DOHH2 (cell line): ENCODE results near the gene RBM47.

Source experiments
- CTCF ChIP-seq: fragments of 200-600 bp; sonication (generic); IDR thresholded peaks from one replicate; pipeline ENCODE4 v1.5.1; 2014; ENCODE audit warnings: antibody characterized with exemption, mild to moderate bottlenecking, low read depth, low read length; ENCODE audit not compliant: poor library complexity, severe bottlenecking
- EZH2phosphoT487 ChIP-seq: fragments of 200-600 bp; sonication (generic); IDR thresholded peaks from 2 replicates; pipeline ENCODE4 v1.6.1; 2017; ENCODE audit warnings: borderline replicate concordance, mild to moderate bottlenecking, antibody characterized with exemption, low read length, moderate library complexity, mixed read lengths

- no peak for TF ChIP-seq CTCF
- no peak for TF ChIP-seq EZH2phosphoT487
Observed at GRCh38 chr4:40587351-40587750, 42.3 kb downstream of the RBM47 start.
